Right lobe of liver (tissue), 4 donors: ENCODE data around the gene DNMT3A.

Experiments
- CTCF ChIP-seq, 4 donors: fragments of 200-600 bp in 3 of 4; fragments of 450-650 bp in 1 of 4; IDR thresholded peaks; one replicate each; pipeline versions ENCODE4 v1.5.1 to v1.8.0; 2016 to 2022; ENCODE audit warnings: antibody characterized with exemption in 4 of 4, mild to moderate bottlenecking in 2 of 4
- POLR2A ChIP-seq: fragments of 450-650 bp; IDR thresholded peaks from one replicate; pipeline ENCODE4 v1.6.1; 2017; ENCODE audit warnings: antibody characterized with exemption, mild to moderate bottlenecking
- donor health status: DM: no; HTN: no; CAD: no.
- donor health status: DM: no; HTN: no; CAD: no.
- donor health status: DM: no; HTN: yes; CAD: no.

GRCh38 chr2:25306777-25307368 lies 34.9 kb downstream of the DNMT3A start:
- no peak for TF ChIP-seq CTCF (IDR thresholded peaks at IDR 0.05)
- no peak for TF ChIP-seq POLR2A
